Right lobe of liver (tissue), 6 donors: ENCODE results near the gene SDR42E2. TPM values are rescaled to one million over a fixed set of nuclear protein-coding genes. Genes with fewer than 3 reads are reported as not detected.
"Not testable (repeated sequence)": the region's sequence is repeated elsewhere in the genome, so short reads cannot be mapped to it uniquely, and the experiment has no call there.

Experiments used
- ATAC-seq, 4 donors: fragments of 200-7000 bp; cut with Tn5 transposase; one replicate each; pipeline ENCODE4 v1.9.1; 2020; ENCODE audit warnings: mild to moderate bottlenecking in 4 of 4, moderate library complexity in 4 of 4
- DNase-seq, 3 donors: peaks; one replicate each; pipeline ENCODE4 v3.0.0-alpha.2; 2020
- H3K27ac ChIP-seq, 3 donors: fragments of 200-600 bp; one replicate each; pipeline ENCODE4 v1.8.0; 2022
- H3K27me3 ChIP-seq, 2 donors: fragments of 200-600 bp; one replicate each; pipeline ENCODE4 v1.8.0; 2022
- H3K36me3 ChIP-seq, 4 donors: fragments of 200-600 bp; sonication (generic) in 1 of 4; one replicate each; pipeline versions ENCODE4 v1.5.1 to v1.8.0; 2017 to 2022; ENCODE audit warnings: control low read depth in 1 of 4
- H3K4me1 ChIP-seq, 4 donors: fragments of 200-600 bp; sonication (generic) in 1 of 4; one replicate each; pipeline versions ENCODE4 v1.5.1 to v1.8.0; 2017 to 2022; ENCODE audit warnings: control low read depth in 1 of 4
- H3K4me3 ChIP-seq, 3 donors: fragments of 200-600 bp; one replicate each; pipeline ENCODE4 v1.8.0; 2022
- H3K9me3 ChIP-seq, 4 donors: fragments of 200-600 bp; sonication (generic) in 1 of 4; one replicate each; pipeline versions ENCODE4 v1.5.1 to v1.8.0; 2017 to 2022; ENCODE audit warnings: control low read depth in 1 of 4
- CTCF ChIP-seq, 4 donors: fragments of 200-600 bp in 3 of 4; fragments of 450-650 bp in 1 of 4; IDR thresholded peaks; one replicate each; pipeline versions ENCODE4 v1.5.1 to v1.8.0; 2016 to 2022; ENCODE audit warnings: antibody characterized with exemption in 4 of 4, mild to moderate bottlenecking in 2 of 4
- POLR2A ChIP-seq: fragments of 450-650 bp; IDR thresholded peaks from one replicate; pipeline ENCODE4 v1.6.1; 2017; ENCODE audit warnings: antibody characterized with exemption, mild to moderate bottlenecking
- WGBS: methylation state at CpG from one replicate; pipeline ENCODE4 v1.1.6; 2018; ENCODE audit warnings: low coverage, low lambda C conversion rate; ENCODE audit not compliant: insufficient coverage; ENCODE audit errors: missing lambda C conversion rate; 5-methylcytosine and 5-hydroxymethylcytosine counted together
- intact Hi-C, 2 donors: fragments of 100-400 bp; cut with DNase I; formaldehyde crosslinking; loops; one replicate each; pipeline versions ENCODE4 v1.11.2 to v1.14.1; 2022
- total RNA-seq, 6 experiments: library from RNA; depleted of rRNA in 2 of 6; stranded (reverse); fragments of >200 nt in 2 of 6; fragmentation: NEBNext Ultra II Directional in 3 of 6; extraction: Animal tissue kit (Norgen Biotek cat#: 25700) in 3 of 6; gene quantifications; one replicate each; pipeline versions ENCODE4 v1.1.0 to v1.2.4, GENCODE V29; 2016 to 2023
- donor health status: DM: no; HTN: yes; CAD: no.
- donor health status: DM: no; HTN: no; CAD: no.
- donor health status: DM: no; HTN: no; CAD: no.
- donor health status: DM: no; HTN: yes; CAD: no.
- donor health status: DM: no; HTN: yes; CAD: no.

The SDR42E2 gene
- total RNA-seq, 6 experiments from 2014 or later: not detected

GRCh38 chr16:22152316-22152715, 10.0 kb upstream of the SDR42E2 start:
- 70% methylated on average over 8 of the region's 11 CpGs for WGBS
- no peak overlapping the region for H3K4me3 ChIP-seq
- no peaks in the 10 kb centered on the region for H3K36me3 ChIP-seq
- no peak for TF ChIP-seq POLR2A
- no peak for TF ChIP-seq CTCF (IDR thresholded peaks at IDR 0.05)
- intact Hi-C loops: no loop called here
- DNase-seq (no peak), ATAC-seq (no peak)
- H3K9me3 ChIP-seq: no peaks in the 10 kb centered on the region
- H3K4me1 ChIP-seq: peaks cover 0 to 3% (median 0%) of the 10 kb centered on the region in 4 donors
- no peaks in the 10 kb centered on the region for H3K27me3 ChIP-seq
- no peak overlapping the region for H3K27ac ChIP-seq

- DNase-seq, intact Hi-C loops: not testable (repeated sequence)
These were observed 9.2 kb upstream of the SDR42E2 start for GRCh38 chr16:22153078-22153477.

GRCh38 chr16:22161401-22161800, 905 bp upstream of the SDR42E2 start:
- Histone ChIP-seq H3K9me3 (no peaks in the 10 kb centered on the region), H3K4me1 (peaks cover 0 to 5% (median 0%) of the 10 kb centered on the region in 4 donors), H3K27ac (no peak overlapping the region), H3K27me3 (no peaks in the 10 kb centered on the region), H3K36me3 (no peaks in the 10 kb centered on the region), H3K4me3 (no peak overlapping the region)
- no peak for ATAC-seq
- DNase-seq: no peak
- TF ChIP-seq CTCF (IDR thresholded peaks at IDR 0.05) (no peak), POLR2A (no peak)
- intact Hi-C loops: no loop called here

More at GRCh38 chr16:22153078-22153477, 9.2 kb upstream of the SDR42E2 start:
- H3K9me3 ChIP-seq, H3K27me3 ChIP-seq, H3K4me3 ChIP-seq, H3K36me3 ChIP-seq, H3K4me1 ChIP-seq, H3K27ac ChIP-seq, ATAC-seq: not testable (repeated sequence)
- WGBS: 48% methylated on average over 6 of the region's 7 CpGs

- Histone ChIP-seq H3K27me3 (no peaks in the 10 kb centered on the region), H3K36me3 (no peaks in the 10 kb centered on the region), H3K27ac (no peak overlapping the region), H3K4me3 (no peak overlapping the region), H3K9me3 (no peaks in the 10 kb centered on the region), H3K4me1 (peaks cover 0 to 5% (median 0%) of the 10 kb centered on the region in 4 donors)
- TF ChIP-seq POLR2A (no peak), CTCF (IDR thresholded peaks at IDR 0.05) (no peak)
- DNase-seq (no peak), ATAC-seq (no peak)
- intact Hi-C loops: no loop called here
- WGBS: 32% methylated on average over 10 of the region's 14 CpGs
These were observed 327 bp downstream of the SDR42E2 start for GRCh38 chr16:22162656-22163009.

- intact Hi-C loops: no loop called here
- TF ChIP-seq CTCF (IDR thresholded peaks at IDR 0.05) (no peak), POLR2A (no peak)
- Histone ChIP-seq H3K4me1 (peaks cover 0 to 5% (median 0%) of the 10 kb centered on the region in 4 donors), H3K9me3 (no peaks in the 10 kb centered on the region), H3K36me3 (no peaks in the 10 kb centered on the region), H3K27ac (no peak overlapping the region), H3K27me3 (no peaks in the 10 kb centered on the region), H3K4me3 (no peak overlapping the region)
- DNase-seq: no peak
- WGBS: 56% methylated on average over 2 of the region's 6 CpGs
- no peak for ATAC-seq
These were observed 1.5 kb downstream of the SDR42E2 start for GRCh38 chr16:22163806-22164205.
